ENCODE data around the gene IRF2BP2. TPM values are rescaled to one million over a fixed set of nuclear protein-coding genes. Genes with fewer than 3 reads are reported as not detected.

Gene IRF2BP2
- total RNA-seq, 1 experiment from 2014 or later = 122 TPM

DNA sequence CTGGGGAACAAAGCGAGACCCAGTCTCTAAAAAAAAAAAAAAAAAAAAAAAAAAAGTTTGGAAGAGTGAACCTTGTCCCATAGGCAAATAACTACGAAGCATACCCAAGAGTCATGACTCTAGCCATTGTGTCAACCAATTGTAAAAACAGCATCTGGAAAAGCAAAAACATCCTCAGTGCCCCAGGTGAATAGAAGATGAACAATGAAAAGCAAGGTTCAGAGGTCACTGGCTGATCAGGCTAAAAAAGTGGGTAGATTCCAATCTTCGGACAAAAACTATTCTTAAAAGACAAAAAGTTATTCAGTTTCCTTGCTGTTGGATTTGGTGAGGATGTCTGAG lies 11.1 kb upstream of the IRF2BP2 start:
- Histone ChIP-seq H3K4me3 (no peak overlapping the region), H3K27ac (no peak overlapping the region), H3K4me2 (no peak overlapping the region), H3K36me3 (ENCODE audit: low read depth) (no peaks in the 10 kb centered on the region), H3K9me2 (ENCODE audit: insufficient read depth) (no peaks in the 10 kb centered on the region), H3F3A (ENCODE audit: insufficient read depth, low read depth) (peaks cover 3% of the 10 kb centered on the region; the same call in 1 of the 2 replicates), H3K79me2 (ENCODE audit: low read depth) (no peaks in the 10 kb centered on the region), H3K9me3 (ENCODE audit: insufficient read depth, low read depth) (no peaks in the 10 kb centered on the region), H3K27me3 (ENCODE audit: insufficient read depth, low read depth) (no peaks in the 10 kb centered on the region), H3K4me1 (replicated peaks; ENCODE audit: insufficient read depth) (no peaks in the 10 kb centered on the region), H2AFZ (no peak overlapping the region), H4K20me1 (ENCODE audit: insufficient read depth) (no peaks in the 10 kb centered on the region)
- no peak for TF ChIP-seq EZH2 (IDR thresholded peaks at IDR 0.05; ENCODE audit: low read depth)
- TF ChIP-seq, protein P1, sequence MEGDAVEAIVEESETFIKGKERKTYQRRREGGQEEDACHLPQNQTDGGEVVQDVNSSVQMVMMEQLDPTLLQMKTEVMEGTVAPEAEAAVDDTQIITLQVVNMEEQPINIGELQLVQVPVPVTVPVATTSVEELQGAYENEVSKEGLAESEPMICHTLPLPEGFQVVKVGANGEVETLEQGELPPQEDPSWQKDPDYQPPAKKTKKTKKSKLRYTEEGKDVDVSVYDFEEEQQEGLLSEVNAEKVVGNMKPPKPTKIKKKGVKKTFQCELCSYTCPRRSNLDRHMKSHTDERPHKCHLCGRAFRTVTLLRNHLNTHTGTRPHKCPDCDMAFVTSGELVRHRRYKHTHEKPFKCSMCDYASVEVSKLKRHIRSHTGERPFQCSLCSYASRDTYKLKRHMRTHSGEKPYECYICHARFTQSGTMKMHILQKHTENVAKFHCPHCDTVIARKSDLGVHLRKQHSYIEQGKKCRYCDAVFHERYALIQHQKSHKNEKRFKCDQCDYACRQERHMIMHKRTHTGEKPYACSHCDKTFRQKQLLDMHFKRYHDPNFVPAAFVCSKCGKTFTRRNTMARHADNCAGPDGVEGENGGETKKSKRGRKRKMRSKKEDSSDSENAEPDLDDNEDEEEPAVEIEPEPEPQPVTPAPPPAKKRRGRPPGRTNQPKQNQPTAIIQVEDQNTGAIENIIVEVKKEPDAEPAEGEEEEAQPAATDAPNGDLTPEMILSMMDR (conservative IDR thresholded peaks at IDR 0.05) = no peak
- CTCF ChIA-PET = no interaction called here
- POLR2A ChIA-PET (ENCODE audit: unreplicated experiment) = no interaction called here
- no TSS peak for BruUV-seq (replicated peaks)
- no peak for DNase-seq
- intact Hi-C loops (cut with micrococcal nuclease; ENCODE audit: unreplicated experiment) = no loop called here

DNA sequence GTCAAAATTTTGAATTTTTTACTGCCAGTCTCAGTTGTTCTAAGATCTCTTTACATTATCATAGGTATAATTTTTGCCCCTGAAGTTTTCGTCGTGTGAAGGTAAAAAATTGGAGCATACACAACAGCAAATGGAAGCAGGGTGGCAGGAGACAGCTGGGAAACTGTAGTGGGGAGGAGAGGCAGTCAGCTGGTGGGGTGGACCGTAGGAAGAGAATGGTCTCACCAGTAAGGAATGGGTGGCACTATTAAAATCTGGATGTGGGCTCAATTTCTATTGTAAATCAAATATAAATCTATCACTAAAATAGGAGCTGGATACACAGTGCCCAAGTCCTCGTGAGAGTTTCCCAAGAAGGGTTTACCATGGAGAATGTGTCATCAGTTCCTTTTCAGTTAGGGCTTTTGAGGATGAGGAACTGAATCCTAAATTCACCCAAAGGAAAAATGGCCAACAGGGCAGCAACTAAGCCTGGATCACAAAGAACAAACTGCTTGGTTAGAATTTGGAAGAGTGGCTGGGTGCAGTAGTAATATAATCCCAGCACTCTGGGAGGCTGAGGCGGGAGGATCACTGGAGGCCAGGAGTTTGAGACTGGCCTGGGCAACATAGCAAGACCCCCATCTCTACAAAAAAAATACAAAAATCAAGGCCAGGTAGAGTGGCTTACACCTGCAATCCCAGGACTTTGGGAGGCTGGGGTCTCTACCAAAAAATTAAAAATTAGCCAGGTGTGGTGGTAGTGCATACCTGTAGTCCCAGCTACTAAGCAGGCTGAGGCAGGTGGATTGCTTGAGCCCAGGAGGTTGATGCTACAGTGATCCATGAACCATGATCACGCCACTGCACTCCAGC lies 10.5 kb upstream of the IRF2BP2 start:
- no peak overlapping the region for H2AFZ ChIP-seq
- no peaks in the 10 kb centered on the region for H3K79me2 ChIP-seq (ENCODE audit: low read depth)
- no peaks in the 10 kb centered on the region for H3K9me2 ChIP-seq (ENCODE audit: insufficient read depth)
- CTCF ChIA-PET = no interaction called here
- no peak overlapping the region for H3K4me3 ChIP-seq
- DNase-seq = no peak
- no TSS peak for BruUV-seq (replicated peaks)
- no peak for TF ChIP-seq EZH2 (IDR thresholded peaks at IDR 0.05; ENCODE audit: low read depth)
- TF ChIP-seq, protein P1 (conservative IDR thresholded peaks at IDR 0.05) = no peak
- POLR2A ChIA-PET (ENCODE audit: unreplicated experiment) = interaction anchor here (0.5 kb wide), 1 partner anchor 11 kb away, joined by 4 read pairs; no protein-coding TSS in a partner anchor
- no peaks in the 10 kb centered on the region for H4K20me1 ChIP-seq (ENCODE audit: insufficient read depth)
- intact Hi-C loops (cut with micrococcal nuclease; ENCODE audit: unreplicated experiment) = no loop called here
- H3K27ac ChIP-seq = no peak overlapping the region
- no peak overlapping the region for H3K4me2 ChIP-seq
- H3K4me1 ChIP-seq (replicated peaks; ENCODE audit: insufficient read depth) = no peaks in the 10 kb centered on the region
- no peaks in the 10 kb centered on the region for H3K36me3 ChIP-seq (ENCODE audit: low read depth)
- peaks cover 6% of the 10 kb centered on the region for H3F3A ChIP-seq (ENCODE audit: insufficient read depth, low read depth)
- H3K27me3 ChIP-seq (ENCODE audit: insufficient read depth, low read depth) = no peaks in the 10 kb centered on the region
- no peaks in the 10 kb centered on the region for H3K9me3 ChIP-seq (ENCODE audit: insufficient read depth, low read depth)

DNA sequence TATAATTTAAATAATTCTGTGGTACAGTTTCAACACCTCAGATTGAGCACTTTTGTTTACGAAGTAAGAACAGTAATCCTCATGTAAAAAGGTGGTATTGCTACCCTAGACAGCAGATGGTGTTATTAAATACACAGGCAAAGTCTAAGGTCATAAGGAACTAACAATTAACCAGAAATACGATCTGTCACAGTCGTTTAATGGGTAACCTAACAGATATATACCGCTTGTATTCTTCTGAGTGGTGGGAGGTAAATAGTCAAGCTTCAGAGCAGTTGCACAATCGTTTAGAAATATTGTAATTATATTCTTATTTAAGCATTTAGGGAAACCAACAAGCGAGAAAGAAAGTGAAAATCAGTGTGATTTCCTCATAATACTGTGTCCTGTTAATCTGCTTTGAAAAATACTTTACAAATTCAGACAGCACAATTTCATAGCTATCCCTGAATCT lies 9.8 kb upstream of the IRF2BP2 start:
- Histone ChIP-seq H3K4me2 (no peak overlapping the region), H3K27ac (no peak overlapping the region), H2AFZ (no peak overlapping the region), H4K20me1 (ENCODE audit: insufficient read depth) (no peaks in the 10 kb centered on the region), H3F3A (ENCODE audit: insufficient read depth, low read depth) (peaks cover 12% of the 10 kb centered on the region), H3K27me3 (ENCODE audit: insufficient read depth, low read depth) (no peaks in the 10 kb centered on the region), H3K4me1 (replicated peaks; ENCODE audit: insufficient read depth) (peaks cover 5% of the 10 kb centered on the region), H3K36me3 (ENCODE audit: low read depth) (no peaks in the 10 kb centered on the region), H3K4me3 (no peak overlapping the region), H3K79me2 (ENCODE audit: low read depth) (no peaks in the 10 kb centered on the region), H3K9me3 (ENCODE audit: insufficient read depth, low read depth) (no peaks in the 10 kb centered on the region), H3K9me2 (ENCODE audit: insufficient read depth) (no peaks in the 10 kb centered on the region)
- ChIA-PET CTCF (interaction anchor here (0.6 kb wide), 1 partner anchor 36 kb away, joined by 3 read pairs; no protein-coding TSS in a partner anchor), POLR2A (ENCODE audit: unreplicated experiment) (interaction anchor here (0.5 kb wide), 1 partner anchor 12 kb away, joined by 4 read pairs; no protein-coding TSS in a partner anchor)
- intact Hi-C loops (cut with micrococcal nuclease; ENCODE audit: unreplicated experiment) = no loop called here
- no TSS peak for BruUV-seq (replicated peaks)
- no peak for TF ChIP-seq EZH2 (IDR thresholded peaks at IDR 0.05; ENCODE audit: low read depth)
- TF ChIP-seq, protein P1 (conservative IDR thresholded peaks at IDR 0.05) = no peak
- DNase-seq = no peak

Measured in PC-9 (cell line).